ENCODE results near the gene CNTNAP5.

GRCh38 chr2:124887466-124887865 lies 862.4 kb downstream of the CNTNAP5 start:
- TF ChIP-seq YY1 (IDR thresholded peaks at IDR 0.05; ENCODE audit: insufficient read depth, insufficient read length): no peak
- no peak for TF ChIP-seq ZNF274 (IDR thresholded peaks at IDR 0.05; ENCODE audit: low read depth, low read length)
